ENCODE measurements around the gene CNTNAP2. TPM values are rescaled to one million over a fixed set of nuclear protein-coding genes. Genes with fewer than 3 reads are reported as not detected.

The CNTNAP2 gene
- total RNA-seq, 6 experiments from 2014 or later = 0.07 to 0.13 (median 0.12) TPM; not detected in 3

- Mint-ChIP-seq H3K4me1 (ENCODE audit: low read depth) (no peaks in the 10 kb centered on the region), H3K27me3 (ENCODE audit: insufficient read depth) (peaks cover 2% of the 10 kb centered on the region; the same call in 1 of the 2 replicates), H3K4me3 (no peak overlapping the region), H3K27ac (no peak overlapping the region), H3K36me3 (ENCODE audit: low read depth) (no peaks in the 10 kb centered on the region), H3K9me3 (peaks cover 19% of the 10 kb centered on the region)
- TF ChIP-seq, protein P1, sequence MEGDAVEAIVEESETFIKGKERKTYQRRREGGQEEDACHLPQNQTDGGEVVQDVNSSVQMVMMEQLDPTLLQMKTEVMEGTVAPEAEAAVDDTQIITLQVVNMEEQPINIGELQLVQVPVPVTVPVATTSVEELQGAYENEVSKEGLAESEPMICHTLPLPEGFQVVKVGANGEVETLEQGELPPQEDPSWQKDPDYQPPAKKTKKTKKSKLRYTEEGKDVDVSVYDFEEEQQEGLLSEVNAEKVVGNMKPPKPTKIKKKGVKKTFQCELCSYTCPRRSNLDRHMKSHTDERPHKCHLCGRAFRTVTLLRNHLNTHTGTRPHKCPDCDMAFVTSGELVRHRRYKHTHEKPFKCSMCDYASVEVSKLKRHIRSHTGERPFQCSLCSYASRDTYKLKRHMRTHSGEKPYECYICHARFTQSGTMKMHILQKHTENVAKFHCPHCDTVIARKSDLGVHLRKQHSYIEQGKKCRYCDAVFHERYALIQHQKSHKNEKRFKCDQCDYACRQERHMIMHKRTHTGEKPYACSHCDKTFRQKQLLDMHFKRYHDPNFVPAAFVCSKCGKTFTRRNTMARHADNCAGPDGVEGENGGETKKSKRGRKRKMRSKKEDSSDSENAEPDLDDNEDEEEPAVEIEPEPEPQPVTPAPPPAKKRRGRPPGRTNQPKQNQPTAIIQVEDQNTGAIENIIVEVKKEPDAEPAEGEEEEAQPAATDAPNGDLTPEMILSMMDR (IDR thresholded peaks at IDR 0.05) = no peak
- DNase-seq = no peak
Measured at GRCh38 chr7:147674705-147675104, 1558.1 kb downstream of the CNTNAP2 start.

DNA sequence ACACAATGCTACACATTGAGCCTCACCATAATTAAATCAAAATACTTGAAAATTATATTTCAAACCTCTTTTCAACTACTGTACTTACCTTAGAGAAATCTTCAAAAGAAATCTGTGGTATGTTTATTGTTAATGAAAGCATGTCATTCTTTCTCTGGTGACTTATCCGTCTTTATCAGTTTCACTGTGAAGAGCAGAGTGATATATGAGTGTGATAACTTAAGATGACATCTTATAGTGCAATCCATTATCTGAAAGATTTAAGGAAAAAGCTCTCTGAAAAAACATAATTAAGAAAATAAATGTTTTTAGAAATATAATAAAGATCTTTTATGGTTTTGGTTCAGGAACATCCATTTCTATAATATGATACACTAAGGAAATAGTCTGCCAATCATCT lies 1562.3 kb downstream of the CNTNAP2 start:
- H3K4me3 Mint-ChIP-seq = no peak overlapping the region
- DNase-seq = no peak
- TF ChIP-seq, protein P1 (IDR thresholded peaks at IDR 0.05) = no peak
- H3K4me1 Mint-ChIP-seq (ENCODE audit: low read depth) = no peaks in the 10 kb centered on the region
- H3K9me3 Mint-ChIP-seq = peaks cover 10% of the 10 kb centered on the region
- no peaks in the 10 kb centered on the region for H3K36me3 Mint-ChIP-seq (ENCODE audit: low read depth)
- H3K27me3 Mint-ChIP-seq (ENCODE audit: insufficient read depth) = no peaks in the 10 kb centered on the region; the same call in 1 of the 2 replicates
- H3K27ac Mint-ChIP-seq = no peak overlapping the region

DNA sequence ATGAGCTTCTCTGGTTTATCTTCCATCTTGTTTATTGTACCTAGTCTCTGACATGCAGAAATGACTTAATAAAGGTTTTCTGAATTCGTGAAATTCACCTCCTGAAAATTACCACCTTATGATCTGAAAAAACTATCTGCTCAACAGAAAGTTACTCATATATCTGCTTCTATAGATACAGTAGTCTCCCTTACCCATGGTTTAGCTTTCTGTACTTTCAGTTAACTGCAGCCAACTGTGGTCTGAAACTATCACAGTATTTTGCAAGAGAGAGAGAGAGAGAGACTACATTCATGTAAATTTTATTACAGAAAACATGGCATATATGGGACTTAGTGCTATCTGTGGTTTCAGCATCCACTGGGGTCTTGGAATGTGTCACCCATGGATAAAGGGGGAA lies 1564.9 kb downstream of the CNTNAP2 start:
- H3K9me3 Mint-ChIP-seq = peaks cover 5% of the 10 kb centered on the region
- TF ChIP-seq, protein P1 (IDR thresholded peaks at IDR 0.05) = no peak
- no peak overlapping the region for H3K4me3 Mint-ChIP-seq

DNA sequence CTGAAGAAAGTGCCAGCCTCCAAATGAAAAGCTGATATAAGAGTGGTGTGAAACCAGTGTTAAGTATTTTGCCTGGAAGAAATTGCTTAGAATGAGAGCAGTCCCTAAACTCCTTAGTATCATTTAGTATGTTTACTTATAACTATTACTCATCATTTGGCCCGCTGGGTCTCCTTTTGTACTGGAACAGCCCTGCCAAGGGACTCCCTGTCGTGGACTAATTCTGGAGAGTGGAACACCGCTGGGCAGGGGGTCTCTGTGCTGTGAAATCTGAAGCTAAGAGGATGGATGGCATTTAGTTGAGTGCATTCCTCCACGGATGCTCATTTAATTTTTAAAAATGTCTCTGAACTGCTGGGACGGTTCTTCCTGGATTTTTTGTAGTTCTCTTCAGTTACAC lies 1584.1 kb downstream of the CNTNAP2 start:
- no peak overlapping the region for H3K4me3 Mint-ChIP-seq

More for the DNA sequence above, 1564.9 kb downstream of the CNTNAP2 start:
- no peak for DNase-seq
- no peaks in the 10 kb centered on the region for H3K4me1 Mint-ChIP-seq (ENCODE audit: low read depth)
- no peaks in the 10 kb centered on the region; the same call in 1 of the 2 replicates for H3K27me3 Mint-ChIP-seq (ENCODE audit: insufficient read depth)
- H3K27ac Mint-ChIP-seq = no peak overlapping the region
- H3K36me3 Mint-ChIP-seq (ENCODE audit: low read depth) = no peaks in the 10 kb centered on the region

GRCh38 chr7:147707926-147708325 lies 1591.3 kb downstream of the CNTNAP2 start:
- Mint-ChIP-seq H3K9me3 (peaks cover 37% of the 10 kb centered on the region), H3K27ac (no peak overlapping the region), H3K4me1 (ENCODE audit: low read depth) (no peaks in the 10 kb centered on the region), H3K36me3 (ENCODE audit: low read depth) (no peaks in the 10 kb centered on the region), H3K27me3 (ENCODE audit: insufficient read depth) (no peaks in the 10 kb centered on the region), H3K4me3 (no peak overlapping the region)
- DNase-seq = no peak
- TF ChIP-seq, protein P1 (IDR thresholded peaks at IDR 0.05) = no peak

More for the DNA sequence above, 1584.1 kb downstream of the CNTNAP2 start:
- Mint-ChIP-seq H3K4me1 (ENCODE audit: low read depth) (no peaks in the 10 kb centered on the region), H3K27ac (no peak overlapping the region), H3K36me3 (ENCODE audit: low read depth) (no peaks in the 10 kb centered on the region), H3K27me3 (ENCODE audit: insufficient read depth) (no peaks in the 10 kb centered on the region), H3K9me3 (peaks cover 32% of the 10 kb centered on the region)
- DNase-seq = no peak
- TF ChIP-seq, protein P1 (IDR thresholded peaks at IDR 0.05) = no peak

GRCh38 chr7:147708871-147709270 lies 1592.3 kb downstream of the CNTNAP2 start:
- TF ChIP-seq, protein P1 (IDR thresholded peaks at IDR 0.05) = no peak
- H3K4me3 Mint-ChIP-seq = no peak overlapping the region
- H3K4me1 Mint-ChIP-seq (ENCODE audit: low read depth) = no peaks in the 10 kb centered on the region
- H3K9me3 Mint-ChIP-seq = peaks cover 37% of the 10 kb centered on the region
- H3K27me3 Mint-ChIP-seq (ENCODE audit: insufficient read depth) = no peaks in the 10 kb centered on the region
- DNase-seq = no peak
- H3K27ac Mint-ChIP-seq = no peak overlapping the region
- H3K36me3 Mint-ChIP-seq (ENCODE audit: low read depth) = no peaks in the 10 kb centered on the region

All from HFFc6 (cell line).